ENCODE results near the gene TPTE2.
"Not testable (repeated sequence)": the region's sequence is repeated elsewhere in the genome, so short reads cannot be mapped to it uniquely, and the experiment has no call there.

TPTE2 gene

GRCh38 chr13:19561585-19561984 is 253 bp upstream of the TPTE2 start:
- no peak for DNase-seq

GRCh38 chr13:19560672-19561071 is 660 bp downstream of the TPTE2 start:
- DNase-seq = not testable (repeated sequence)

GRCh38 chr13:19559739-19560138 is 1.6 kb downstream of the TPTE2 start:
- not testable (repeated sequence) for DNase-seq

GRCh38 chr13:19557287-19557686 is 4.0 kb downstream of the TPTE2 start:
- DNase-seq = not testable (repeated sequence)

- not testable (repeated sequence) for DNase-seq
These were observed 12.1 kb downstream of the TPTE2 start for GRCh38 chr13:19549245-19549644.

- not testable (repeated sequence) for DNase-seq
These were observed 35.7 kb downstream of the TPTE2 start for GRCh38 chr13:19525634-19526033.

- no peak for DNase-seq
These were observed 42.3 kb downstream of the TPTE2 start for GRCh38 chr13:19519049-19519448.

GRCh38 chr13:19507623-19508022 is 53.7 kb downstream of the TPTE2 start:
- not testable (repeated sequence) for DNase-seq

- DNase-seq = not testable (repeated sequence)
These were observed 101.2 kb downstream of the TPTE2 start for GRCh38 chr13:19460126-19460525.

- not testable (repeated sequence) for DNase-seq
These were observed 122.2 kb downstream of the TPTE2 start for GRCh38 chr13:19439056-19439686.

GRCh38 chr13:19437780-19438179 is 123.6 kb downstream of the TPTE2 start:
- not testable (repeated sequence) for DNase-seq

- not testable (repeated sequence) for DNase-seq
These were observed 139.1 kb downstream of the TPTE2 start for GRCh38 chr13:19422236-19422635.

GRCh38 chr13:19412494-19412893 is 148.8 kb downstream of the TPTE2 start:
- DNase-seq = not testable (repeated sequence)

GRCh38 chr13:19382746-19383511 is 178.4 kb downstream of the TPTE2 start:
- not testable (repeated sequence) for DNase-seq

- no peak for DNase-seq
These were observed 179.2 kb downstream of the TPTE2 start for GRCh38 chr13:19382111-19382510.

All from activated T-cell treated with anti-CD3 and anti-CD28 coated beads for 4 hours (primary cell).